H1 (cell line): ENCODE data around the gene LPAR3.

Source experiments
- CBX5 ChIP-seq: fragments of 300-800, 300-1000 bp; sonication (generic); IDR thresholded peaks from 2 replicates; pipeline ENCODE4 v1.7.1; 2016; ENCODE audit warnings: antibody characterized with exemption, low read length, low read depth
- CEBPB ChIP-seq: IDR thresholded peaks from 2 replicates; pipeline ENCODE4 v1.6.1; 2012; ENCODE audit warnings: low read depth, low read length
- JUND ChIP-seq: IDR thresholded peaks from 2 replicates; pipeline ENCODE4 v1.6.1; 2011; ENCODE audit warnings: mild to moderate bottlenecking, improper control_type of control experiment, low read length
- NRF1 ChIP-seq: IDR thresholded peaks from 2 replicates; pipeline ENCODE4 v1.6.1; 2011; ENCODE audit warnings: mild to moderate bottlenecking, low read depth, low read length, improper control_type of control experiment
- SRF ChIP-seq: IDR thresholded peaks from 2 replicates; pipeline ENCODE4 v1.6.1; 2011; ENCODE audit warnings: mild to moderate bottlenecking, low read depth, low read length, moderate library complexity
- TF ChIP-seq, protein P1 (sequence below), 3 experiments: IDR thresholded peaks; 1 replicate in 2 of 3; 2 replicates in 1 of 3; pipeline versions ENCODE4 v1.5.1 to v1.6.1; 2011; ENCODE audit warnings: low read length in 3 of 3, mild to moderate bottlenecking in 3 of 3, inconsistent platforms in 2 of 3, low read depth in 1 of 3, moderate library complexity in 1 of 3; ENCODE audit not compliant: insufficient read depth in 1 of 3; ENCODE audit errors: control extremely low read depth in 1 of 3
- TF ChIP-seq, protein P2 (sequence below): IDR thresholded peaks from 2 replicates; pipeline ENCODE4 v1.6.1; 2011; ENCODE audit warnings: low read depth, mild to moderate bottlenecking, low read length; ENCODE audit not compliant: insufficient read depth

DNA sequence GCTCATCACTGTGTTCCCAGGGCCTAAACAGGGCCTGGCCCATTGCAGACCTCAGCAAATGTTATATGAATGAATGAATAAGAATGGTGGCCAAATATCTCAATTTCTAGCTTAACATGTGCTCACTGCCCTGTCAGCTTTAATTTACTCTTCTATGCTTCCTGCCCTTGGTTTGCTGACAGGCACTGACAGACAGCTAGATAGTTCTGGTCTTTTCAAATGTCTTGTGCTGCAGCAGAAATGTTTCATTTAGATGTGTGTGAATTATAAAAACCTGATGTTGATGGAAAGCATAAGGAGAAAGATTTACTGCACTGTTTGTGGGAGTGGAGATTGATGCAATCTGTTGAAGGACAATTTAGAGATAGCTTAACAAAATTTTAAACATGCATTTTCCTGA, 48.9 kb downstream of the LPAR3 start:
- TF ChIP-seq JUND (no peak), SRF (no peak), CBX5 (no peak), CEBPB (no peak), NRF1 (no peak)
- TF ChIP-seq, protein P1, sequence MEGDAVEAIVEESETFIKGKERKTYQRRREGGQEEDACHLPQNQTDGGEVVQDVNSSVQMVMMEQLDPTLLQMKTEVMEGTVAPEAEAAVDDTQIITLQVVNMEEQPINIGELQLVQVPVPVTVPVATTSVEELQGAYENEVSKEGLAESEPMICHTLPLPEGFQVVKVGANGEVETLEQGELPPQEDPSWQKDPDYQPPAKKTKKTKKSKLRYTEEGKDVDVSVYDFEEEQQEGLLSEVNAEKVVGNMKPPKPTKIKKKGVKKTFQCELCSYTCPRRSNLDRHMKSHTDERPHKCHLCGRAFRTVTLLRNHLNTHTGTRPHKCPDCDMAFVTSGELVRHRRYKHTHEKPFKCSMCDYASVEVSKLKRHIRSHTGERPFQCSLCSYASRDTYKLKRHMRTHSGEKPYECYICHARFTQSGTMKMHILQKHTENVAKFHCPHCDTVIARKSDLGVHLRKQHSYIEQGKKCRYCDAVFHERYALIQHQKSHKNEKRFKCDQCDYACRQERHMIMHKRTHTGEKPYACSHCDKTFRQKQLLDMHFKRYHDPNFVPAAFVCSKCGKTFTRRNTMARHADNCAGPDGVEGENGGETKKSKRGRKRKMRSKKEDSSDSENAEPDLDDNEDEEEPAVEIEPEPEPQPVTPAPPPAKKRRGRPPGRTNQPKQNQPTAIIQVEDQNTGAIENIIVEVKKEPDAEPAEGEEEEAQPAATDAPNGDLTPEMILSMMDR (IDR thresholded peaks at IDR 0.05; ENCODE audit: control extremely low read depth in 1 of 3, insufficient read depth in 1 of 3, low read depth in 1 of 3, low read length in 3 of 3): no peak
- TF ChIP-seq, protein P2, sequence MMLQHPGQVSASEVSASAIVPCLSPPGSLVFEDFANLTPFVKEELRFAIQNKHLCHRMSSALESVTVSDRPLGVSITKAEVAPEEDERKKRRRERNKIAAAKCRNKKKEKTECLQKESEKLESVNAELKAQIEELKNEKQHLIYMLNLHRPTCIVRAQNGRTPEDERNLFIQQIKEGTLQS: no peak
